Measurements from ENCODE around the gene SNX32.

SNX32 gene

GRCh38 chr11:65833297-65834030 is at the start of gene SNX32:
TSS of gene SNX32 (plus strand) at chr11:65833963. CDS start at chr11:65834066, 103 bp downstream.
- peak; percentile 90 to 95 for DNase-seq (ENCODE audit: low read depth in 1 of 2, low spot score in 1 of 2)

DNA sequence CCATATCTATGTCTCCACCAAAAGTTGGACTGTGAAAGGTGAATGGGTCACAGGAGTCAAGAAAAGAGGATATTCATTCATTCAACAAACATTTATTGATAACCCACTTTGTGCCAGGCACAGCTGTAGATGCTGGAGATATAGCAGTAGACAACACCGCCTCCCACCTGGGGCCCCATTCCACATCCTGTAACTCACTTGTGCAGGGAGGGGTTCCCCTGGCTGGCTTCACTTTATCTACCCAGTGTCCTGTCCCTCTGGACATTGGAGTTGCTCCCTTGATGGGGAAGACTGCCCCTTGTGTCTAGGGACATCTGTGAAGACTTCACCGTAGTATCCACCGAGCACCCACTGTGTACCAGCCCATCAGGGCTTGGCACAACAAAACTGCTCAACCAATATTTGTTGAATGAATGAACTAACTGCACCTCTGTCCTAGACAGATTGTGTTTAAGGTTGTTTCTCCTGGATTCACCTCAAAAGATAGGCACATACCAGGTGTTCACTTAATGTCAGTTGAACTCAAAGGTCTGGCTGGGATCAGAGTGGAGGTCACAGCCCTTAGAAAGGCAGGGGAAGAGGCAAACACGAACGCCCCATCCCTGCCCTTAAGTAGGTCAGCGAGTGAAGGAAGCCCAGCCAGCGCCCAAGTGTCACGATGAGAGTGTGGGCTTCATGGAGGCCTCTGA is 48.3 kb upstream of the SNX32 start:
- no peak for DNase-seq (ENCODE audit: low read depth in 1 of 2, low spot score in 1 of 2)

DNA sequence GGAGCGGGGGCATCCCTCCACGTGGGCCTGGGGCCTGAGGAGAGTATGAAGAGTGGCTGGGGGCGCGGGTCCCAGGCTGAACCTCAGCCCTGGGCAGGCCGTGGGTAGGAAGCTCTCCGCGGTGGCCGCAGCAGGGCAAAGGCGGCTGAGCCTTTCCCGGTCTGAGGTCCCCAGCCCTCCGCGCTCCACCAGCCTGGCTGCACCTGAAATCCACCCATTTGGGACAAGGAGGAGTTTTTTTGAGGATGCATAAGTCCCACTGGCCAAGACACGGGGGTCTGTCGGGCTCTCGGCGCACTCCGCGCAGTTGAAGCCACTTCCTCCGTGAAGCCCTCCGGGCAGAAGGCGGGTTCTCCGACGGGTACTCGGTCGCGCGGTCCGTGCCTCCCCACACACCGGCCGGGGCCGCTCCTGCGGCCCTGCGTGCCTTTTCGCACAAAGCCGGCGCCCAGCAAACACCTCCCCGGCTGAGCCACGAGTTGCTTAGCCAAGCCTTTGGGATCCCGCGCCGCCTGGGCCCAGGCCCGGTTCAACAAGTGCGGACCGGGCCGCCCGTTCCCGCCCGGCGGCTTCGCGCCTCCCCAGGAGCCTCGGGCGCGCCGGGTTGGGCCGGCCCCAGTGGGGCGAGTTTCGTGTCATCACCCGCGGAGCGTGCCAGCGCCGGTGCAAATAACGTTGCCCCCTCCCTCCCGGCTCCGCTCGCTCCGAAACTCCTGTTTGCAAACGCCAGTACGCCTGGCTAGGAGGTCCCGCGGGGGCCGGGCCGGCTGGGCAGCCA is 47.6 kb upstream of the SNX32 start:
- DNase-seq (ENCODE audit: low read depth in 1 of 2, low spot score in 1 of 2) = no peak

GRCh38 chr11:65786786-65787636 is 46.8 kb upstream of the SNX32 start, which contains the start of gene OVOL1:
TSS of gene OVOL1 (plus strand) at chr11:65787063. CDS start at chr11:65787374, 311 bp downstream.
- no peak for DNase-seq (ENCODE audit: low read depth in 1 of 2, low spot score in 1 of 2)

DNA sequence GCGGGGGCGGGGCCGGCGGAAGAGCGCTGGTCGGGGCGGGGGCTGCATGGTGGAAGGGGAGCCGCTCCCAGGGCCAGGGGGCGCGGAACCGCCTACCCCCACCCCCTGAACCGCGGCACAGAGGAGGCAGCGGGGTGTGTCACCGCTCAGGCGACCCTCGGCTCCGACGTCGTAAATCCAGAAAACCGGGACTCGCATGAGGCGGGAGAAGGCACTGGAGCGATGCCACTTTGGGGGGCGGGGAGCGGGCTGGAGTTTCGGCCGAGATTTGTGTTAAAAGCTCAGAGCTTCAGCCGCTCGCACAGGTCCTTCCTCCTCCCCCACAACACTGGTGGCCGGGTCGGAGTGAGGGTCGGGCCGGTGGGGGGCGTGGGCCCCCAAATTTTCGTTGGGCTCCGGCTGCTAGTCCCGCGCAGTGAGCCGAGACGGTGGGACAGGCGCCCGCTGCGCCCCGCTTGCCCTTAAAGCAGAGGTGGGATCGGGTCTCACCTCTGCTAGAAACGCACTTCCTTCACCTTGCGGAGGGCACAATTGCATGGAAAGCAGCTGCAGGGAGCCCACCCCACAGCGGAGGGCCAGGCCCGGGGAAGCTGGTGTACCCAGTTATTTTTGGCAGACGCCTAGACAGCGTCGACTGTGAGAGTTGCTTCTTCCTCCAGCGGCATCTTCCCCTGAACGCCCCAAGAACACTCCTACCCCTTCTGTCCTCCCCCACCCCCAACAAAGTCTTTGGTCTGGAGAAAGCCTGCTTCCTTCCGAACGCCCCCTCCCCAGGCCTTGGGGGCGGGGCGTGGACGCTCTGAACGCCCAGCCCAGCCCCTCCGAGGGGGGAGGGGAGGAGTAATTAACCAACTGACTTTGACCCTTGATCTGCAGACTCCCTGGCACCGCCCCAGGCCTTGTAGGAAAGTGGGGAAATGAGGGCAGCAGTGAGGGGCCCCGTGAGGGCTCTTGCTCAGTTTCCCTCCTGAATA is 45.8 kb upstream of the SNX32 start:
- no peak for DNase-seq (ENCODE audit: low read depth in 1 of 2, low spot score in 1 of 2)

DNA sequence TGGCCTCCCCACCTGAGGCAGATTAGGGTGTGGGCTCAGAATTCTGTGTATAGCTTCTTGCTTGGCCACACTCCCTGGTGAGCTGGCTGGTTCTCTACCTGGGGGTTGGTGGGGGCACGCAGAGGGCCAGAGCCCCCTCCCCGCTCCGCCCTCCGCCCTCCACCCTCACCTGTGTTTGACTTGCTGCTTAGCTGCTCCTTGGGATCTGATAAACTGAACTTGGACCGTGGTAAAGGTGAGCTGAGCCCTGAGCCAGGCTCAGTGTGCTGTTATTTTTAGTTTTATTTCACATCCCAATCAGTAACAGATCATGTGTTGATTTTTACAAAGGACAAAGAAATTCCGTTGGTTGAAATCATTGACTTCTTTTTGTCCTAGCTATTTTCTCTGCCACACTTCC is 44.9 kb upstream of the SNX32 start:
- no peak for DNase-seq (ENCODE audit: low read depth in 1 of 2, low spot score in 1 of 2)

- DNase-seq (ENCODE audit: low read depth in 1 of 2, low spot score in 1 of 2) = no peak
Measured at GRCh38 chr11:65789230-65790103, 44.3 kb upstream of the SNX32 start.

GRCh38 chr11:65790104-65790901 is 43.5 kb upstream of the SNX32 start:
- DNase-seq (ENCODE audit: low read depth in 1 of 2, low spot score in 1 of 2) = no peak

- no peak for DNase-seq (ENCODE audit: low read depth in 1 of 2, low spot score in 1 of 2)
Measured at GRCh38 chr11:65790902-65791650, 42.7 kb upstream of the SNX32 start.

GRCh38 chr11:65791719-65792213 is 42.0 kb upstream of the SNX32 start:
- DNase-seq (ENCODE audit: low read depth in 1 of 2, low spot score in 1 of 2) = peak in 1 of 2 donors; percentile 30

GRCh38 chr11:65792456-65792855 is 41.3 kb upstream of the SNX32 start:
- DNase-seq (ENCODE audit: low read depth in 1 of 2, low spot score in 1 of 2) = no peak

DNA sequence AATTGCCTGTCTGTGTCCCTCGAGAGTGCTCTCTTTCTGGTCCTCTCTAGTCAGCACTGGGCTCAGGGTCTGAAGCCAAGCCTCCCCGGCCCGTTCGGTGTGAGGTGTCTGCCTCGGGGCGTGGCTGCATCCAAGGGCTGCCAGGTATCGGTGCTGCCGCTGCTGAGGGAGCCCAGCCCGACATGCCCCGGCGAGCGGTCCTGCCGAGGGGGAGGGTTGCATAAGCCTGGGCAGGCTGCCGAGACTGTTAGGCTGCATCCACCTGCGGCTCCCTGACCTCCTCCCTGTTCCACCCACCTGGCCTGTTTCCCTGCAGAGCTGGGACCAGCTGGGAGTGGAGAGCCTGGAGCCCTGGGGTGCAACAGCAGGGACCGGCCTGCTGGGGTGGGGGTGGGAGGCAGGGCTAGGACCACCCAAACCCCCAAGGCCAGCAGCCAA is 40.6 kb upstream of the SNX32 start:
- DNase-seq (ENCODE audit: low read depth in 1 of 2, low spot score in 1 of 2) = no peak

- no peak for DNase-seq (ENCODE audit: low read depth in 1 of 2, low spot score in 1 of 2)
Measured at GRCh38 chr11:65793625-65794400, 40.0 kb upstream of the SNX32 start.

DNA sequence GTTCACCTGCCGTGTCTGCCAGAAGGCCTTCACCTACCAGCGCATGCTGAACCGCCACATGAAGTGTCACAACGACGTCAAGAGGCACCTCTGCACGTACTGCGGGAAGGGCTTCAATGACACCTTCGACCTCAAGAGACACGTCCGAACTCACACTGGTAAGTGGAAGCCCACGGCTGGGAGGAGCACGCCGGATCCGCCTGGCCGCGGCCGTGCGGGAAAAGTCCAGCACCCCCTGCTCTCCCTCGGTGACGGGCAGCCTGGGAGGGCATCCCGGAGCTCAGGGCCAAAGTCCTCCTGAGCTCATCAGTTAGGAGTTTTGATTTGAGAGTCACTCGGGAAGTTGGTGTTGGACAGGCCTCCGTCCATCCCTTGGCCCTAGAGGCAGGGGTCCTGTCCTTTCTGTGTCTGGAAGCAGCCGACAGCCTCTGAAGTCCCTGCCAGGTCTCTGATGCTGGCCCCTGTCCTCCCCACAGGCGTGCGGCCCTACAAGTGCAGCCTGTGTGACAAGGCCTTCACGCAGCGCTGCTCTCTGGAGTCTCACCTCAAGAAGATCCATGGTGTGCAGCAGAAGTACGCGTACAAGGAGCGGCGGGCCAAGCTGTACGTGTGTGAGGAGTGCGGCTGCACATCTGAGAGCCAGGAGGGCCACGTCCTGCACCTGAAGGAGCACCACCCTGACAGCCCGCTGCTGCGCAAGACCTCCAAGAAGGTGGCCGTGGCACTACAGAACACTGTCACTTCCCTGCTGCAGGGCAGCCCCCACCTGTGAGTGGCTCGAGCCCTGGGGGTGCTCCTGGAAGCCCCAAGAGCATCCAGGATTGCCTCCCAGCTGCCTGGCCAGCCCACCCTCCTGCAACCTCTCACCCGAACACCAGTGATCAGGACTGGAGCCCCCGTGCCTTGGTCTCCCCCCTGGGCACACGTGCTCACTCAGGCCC is 38.9 kb upstream of the SNX32 start:
- no peak for DNase-seq (ENCODE audit: low read depth in 1 of 2, low spot score in 1 of 2)

Measured in activated CD4-positive, alpha-beta T cell treated with anti-CD3 and anti-CD28 coated beads, Interleukin-2, amount 50 U/mL, for 24 hours (primary cell).